SU-DHL-6 (cell line): ENCODE results near the gene FAM32A.

Source experiments
- H2AFZ ChIP-seq: fragments of 200-600 bp; sonication (generic); 2 replicates; pipeline ENCODE4 v1.6.1; 2014; ENCODE audit warnings: low read depth, mild to moderate bottlenecking, moderate library complexity, mixed read lengths, antibody characterized with exemption, low read length; ENCODE audit not compliant: severe bottlenecking
- H3F3A ChIP-seq: fragments of 200-600 bp; shearing (Covaris generic); 2 replicates; pipeline ENCODE4 v1.6.0; 2016; ENCODE audit warnings: antibody characterized with exemption, mild to moderate bottlenecking; ENCODE audit not compliant: insufficient read depth
- H3K27ac ChIP-seq: fragments of 200-600 bp; sonication (generic); 2 replicates; pipeline ENCODE4 v1.5.1; 2016; ENCODE audit warnings: low read depth, mild to moderate bottlenecking, low read length, moderate library complexity, mixed read lengths
- H3K27me3 ChIP-seq: fragments of 200-600 bp; sonication (generic), shearing (Covaris generic); 2 replicates; pipeline ENCODE4 v1.6.0; 2014; ENCODE audit warnings: mild to moderate bottlenecking, low read length
- H3K36me3 ChIP-seq: fragments of 200-600 bp; sonication (generic); 2 replicates; pipeline ENCODE4 v1.6.1; 2014; ENCODE audit warnings: mild to moderate bottlenecking, low read length, mixed read lengths
- H3K4me2 ChIP-seq: fragments of 300-600, 200-600 bp; shearing (Covaris generic), sonication (generic); 2 replicates; pipeline ENCODE4 v1.6.0; 2014; ENCODE audit warnings: low read length, low read depth, mild to moderate bottlenecking; ENCODE audit not compliant: poor library complexity, severe bottlenecking
- H3K4me3 ChIP-seq: fragments of 200-600 bp; sonication (generic); 2 replicates; pipeline ENCODE4 v1.5.1; 2014; ENCODE audit warnings: antibody characterized with exemption, low read length, mild to moderate bottlenecking, mixed read lengths; ENCODE audit not compliant: insufficient read depth, poor library complexity, severe bottlenecking
- H3K79me2 ChIP-seq: fragments of 200-600 bp; sonication (generic); 2 replicates; pipeline ENCODE4 v1.6.1; 2014; ENCODE audit warnings: mild to moderate bottlenecking, low read length, moderate library complexity; ENCODE audit not compliant: insufficient read depth
- H3K9ac ChIP-seq: fragments of 200-600 bp; sonication (generic); 2 replicates; pipeline ENCODE4 v1.7.0; 2014; ENCODE audit warnings: mild to moderate bottlenecking, low read length
- H3K9me2 ChIP-seq: fragments of 200-600 bp; sonication (generic); replicated peaks from 2 replicates; pipeline ENCODE4 v1.6.1; 2014; ENCODE audit warnings: low read length; ENCODE audit not compliant: insufficient read depth
- H3K9me3 ChIP-seq: fragments of 200-600 bp; sonication (generic); 2 replicates; pipeline ENCODE4 v1.6.1; 2014; ENCODE audit warnings: low read length, mixed read lengths; ENCODE audit not compliant: insufficient read depth
- H4K20me1 ChIP-seq: fragments of 200-600 bp; sonication (generic); 2 replicates; pipeline ENCODE4 v1.6.1; 2014; ENCODE audit warnings: low read depth, mild to moderate bottlenecking, antibody characterized with exemption, low read length, moderate library complexity, mixed read lengths
- EZH2phosphoT487 ChIP-seq: fragments of 200-600 bp; sonication (generic), shearing (Covaris generic); conservative IDR thresholded peaks from 2 replicates; pipeline ENCODE4 v1.6.1; 2018; ENCODE audit warnings: mild to moderate bottlenecking, antibody characterized with exemption, low read length, moderate library complexity, mixed read lengths
- TF ChIP-seq, protein P1 (sequence below): fragments of 200-600 bp; sonication (generic); IDR thresholded peaks from one replicate; pipeline ENCODE4 v1.5.1; 2017; ENCODE audit warnings: antibody characterized with exemption, mild to moderate bottlenecking, low read length, moderate library complexity; ENCODE audit not compliant: insufficient read depth, poor library complexity, severe bottlenecking

Gene FAM32A

DNA sequence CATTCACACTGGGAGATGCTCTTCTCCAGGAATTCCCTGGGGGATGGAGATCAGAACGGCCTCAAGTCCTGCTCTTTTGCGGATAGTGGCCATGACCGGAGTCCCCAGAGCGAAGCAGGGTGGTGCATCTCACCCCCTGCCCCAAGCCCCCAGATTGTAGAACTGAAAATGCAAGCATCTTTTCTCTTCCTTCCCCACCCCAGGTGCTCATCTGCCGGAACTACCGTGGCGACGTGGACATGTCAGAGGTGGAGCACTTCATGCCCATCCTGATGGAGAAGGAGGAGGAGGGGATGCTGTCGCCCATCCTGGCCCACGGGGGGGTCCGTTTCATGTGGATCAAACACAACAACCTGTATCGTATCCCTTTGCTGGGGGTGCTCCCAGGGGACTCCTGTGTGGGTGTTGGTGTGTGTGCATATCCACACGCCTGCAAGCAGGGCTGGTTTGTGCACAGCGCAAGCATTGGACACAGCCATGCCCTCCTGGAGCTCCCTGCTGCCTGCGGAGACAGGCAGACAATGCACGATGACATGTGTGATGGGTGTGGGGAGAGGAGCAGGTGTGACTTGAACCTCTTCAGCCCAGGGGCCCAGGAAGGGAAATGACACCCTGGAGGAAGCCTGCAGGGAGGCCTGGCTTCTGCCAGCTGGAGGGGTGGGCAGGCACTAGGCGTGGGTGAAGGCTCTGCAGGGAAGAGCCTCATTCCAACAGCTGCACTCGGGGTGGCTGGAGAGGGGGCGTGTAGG is 18.2 kb downstream of the FAM32A start:
- H3K36me3 ChIP-seq = no peaks in the 10 kb centered on the region
- no peaks in the 10 kb centered on the region for H3K9me2 ChIP-seq
- H3K27me3 ChIP-seq = no peaks in the 10 kb centered on the region
- H3K4me3 ChIP-seq = no peak overlapping the region
- H3K27ac ChIP-seq = no peak overlapping the region
- peaks cover 22% of the 10 kb centered on the region for H3K79me2 ChIP-seq
- no peaks in the 10 kb centered on the region for H3K9me3 ChIP-seq
- no peak overlapping the region for H3K4me2 ChIP-seq
- no peaks in the 10 kb centered on the region for H3F3A ChIP-seq
- TF ChIP-seq EZH2phosphoT487 = no peak
- TF ChIP-seq, protein P1, sequence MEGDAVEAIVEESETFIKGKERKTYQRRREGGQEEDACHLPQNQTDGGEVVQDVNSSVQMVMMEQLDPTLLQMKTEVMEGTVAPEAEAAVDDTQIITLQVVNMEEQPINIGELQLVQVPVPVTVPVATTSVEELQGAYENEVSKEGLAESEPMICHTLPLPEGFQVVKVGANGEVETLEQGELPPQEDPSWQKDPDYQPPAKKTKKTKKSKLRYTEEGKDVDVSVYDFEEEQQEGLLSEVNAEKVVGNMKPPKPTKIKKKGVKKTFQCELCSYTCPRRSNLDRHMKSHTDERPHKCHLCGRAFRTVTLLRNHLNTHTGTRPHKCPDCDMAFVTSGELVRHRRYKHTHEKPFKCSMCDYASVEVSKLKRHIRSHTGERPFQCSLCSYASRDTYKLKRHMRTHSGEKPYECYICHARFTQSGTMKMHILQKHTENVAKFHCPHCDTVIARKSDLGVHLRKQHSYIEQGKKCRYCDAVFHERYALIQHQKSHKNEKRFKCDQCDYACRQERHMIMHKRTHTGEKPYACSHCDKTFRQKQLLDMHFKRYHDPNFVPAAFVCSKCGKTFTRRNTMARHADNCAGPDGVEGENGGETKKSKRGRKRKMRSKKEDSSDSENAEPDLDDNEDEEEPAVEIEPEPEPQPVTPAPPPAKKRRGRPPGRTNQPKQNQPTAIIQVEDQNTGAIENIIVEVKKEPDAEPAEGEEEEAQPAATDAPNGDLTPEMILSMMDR = no peak
- H4K20me1 ChIP-seq = no peaks in the 10 kb centered on the region
- no peak overlapping the region for H2AFZ ChIP-seq
- H3K9ac ChIP-seq = no peak overlapping the region

DNA sequence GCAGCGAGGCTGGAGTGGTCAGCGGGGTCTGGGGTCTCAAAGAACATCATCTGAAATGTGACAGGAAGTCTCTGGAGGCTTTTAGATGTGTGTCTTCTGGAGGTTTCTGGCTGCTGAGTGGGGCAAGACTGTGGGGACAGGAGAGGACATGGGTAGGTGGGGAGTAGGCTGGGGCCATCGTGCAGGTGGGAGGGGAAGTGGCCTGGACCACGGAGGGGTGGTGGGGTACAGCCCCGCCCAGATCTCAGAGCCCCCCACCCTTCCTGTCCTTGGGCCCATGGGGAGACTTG is 18.7 kb downstream of the FAM32A start:
- Histone ChIP-seq H3K79me2 (peaks cover 17% of the 10 kb centered on the region), H3K9ac (no peak overlapping the region), H3K27ac (no peak overlapping the region), H3K9me3 (no peaks in the 10 kb centered on the region), H4K20me1 (no peaks in the 10 kb centered on the region), H3F3A (no peaks in the 10 kb centered on the region), H3K4me2 (no peak overlapping the region), H3K36me3 (no peaks in the 10 kb centered on the region), H3K27me3 (no peaks in the 10 kb centered on the region), H3K4me3 (no peak overlapping the region), H3K9me2 (no peaks in the 10 kb centered on the region), H2AFZ (no peak overlapping the region)
- no peak for TF ChIP-seq EZH2phosphoT487
- TF ChIP-seq, protein P1 = no peak

DNA sequence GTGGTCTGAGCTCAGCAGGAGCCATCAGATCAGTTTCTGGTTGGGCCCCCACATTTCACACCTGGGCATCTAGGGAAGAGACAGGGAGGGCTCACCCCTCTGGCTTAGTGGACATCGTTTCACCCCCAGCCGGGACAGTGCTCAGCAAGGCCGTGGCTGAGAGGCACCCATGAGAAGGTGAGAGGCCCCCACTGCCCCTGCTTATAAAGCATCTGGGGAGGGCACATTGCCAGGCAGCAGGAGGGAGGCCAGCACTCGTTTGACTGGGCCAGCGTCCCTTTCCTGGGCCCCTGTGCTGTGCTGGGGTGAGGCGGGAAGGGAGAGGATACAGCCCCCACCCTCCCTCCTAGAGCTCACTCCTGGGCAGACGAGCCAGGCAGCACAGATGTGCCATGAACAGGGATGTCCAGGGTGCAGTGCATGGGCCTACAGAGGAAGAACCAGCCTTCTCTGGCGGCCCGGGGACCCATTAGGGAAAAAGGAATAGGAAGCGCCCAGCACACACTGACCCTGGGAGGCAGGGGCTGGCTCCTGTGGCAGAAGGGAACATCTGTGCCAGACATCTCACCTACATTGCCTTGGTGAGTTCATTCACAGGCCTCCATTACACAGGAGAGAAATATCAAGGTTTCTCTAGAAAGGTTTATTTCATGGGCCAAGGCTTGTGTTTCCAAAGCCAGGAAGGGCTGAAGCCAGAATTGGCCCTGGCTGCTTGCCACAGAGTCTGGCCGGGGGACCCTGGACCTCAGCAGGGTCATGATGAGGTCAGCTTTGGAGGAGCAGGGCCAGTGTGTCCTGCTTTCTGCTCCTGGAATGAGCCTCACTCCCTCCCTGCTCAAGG is 20.2 kb downstream of the FAM32A start:
- Histone ChIP-seq H3K9me2 (no peaks in the 10 kb centered on the region), H3K9ac (no peak overlapping the region), H3K4me2 (no peak overlapping the region), H3K27me3 (no peaks in the 10 kb centered on the region), H3K36me3 (0 out of 2 replicates have a peak, but pooled peaks cover 3% of the 10 kb centered on the region), H3K4me3 (no peak overlapping the region), H2AFZ (no peak overlapping the region), H4K20me1 (no peaks in the 10 kb centered on the region), H3K79me2 (peaks cover 5% of the 10 kb centered on the region; the same call in 1 of the 2 replicates), H3K9me3 (no peaks in the 10 kb centered on the region), H3F3A (no peaks in the 10 kb centered on the region), H3K27ac (no peak overlapping the region)
- no peak for TF ChIP-seq EZH2phosphoT487
- TF ChIP-seq, protein P1 = no peak
